Activated CD4-positive, alpha-beta T cell treated with anti-CD3 and anti-CD28 coated beads, Interleukin-2, amount 50 U/mL, for 4 hours (primary cell): ENCODE results near the gene PRR36.
"Not testable (repeated sequence)": the region's sequence is repeated elsewhere in the genome, so short reads cannot be mapped to it uniquely, and the experiment has no call there.

Experiments
- DNase-seq, 2 experiments: peaks; one replicate each; pipeline ENCODE4 v3.0.0-alpha.2; 2020

PRR36 gene

DNA sequence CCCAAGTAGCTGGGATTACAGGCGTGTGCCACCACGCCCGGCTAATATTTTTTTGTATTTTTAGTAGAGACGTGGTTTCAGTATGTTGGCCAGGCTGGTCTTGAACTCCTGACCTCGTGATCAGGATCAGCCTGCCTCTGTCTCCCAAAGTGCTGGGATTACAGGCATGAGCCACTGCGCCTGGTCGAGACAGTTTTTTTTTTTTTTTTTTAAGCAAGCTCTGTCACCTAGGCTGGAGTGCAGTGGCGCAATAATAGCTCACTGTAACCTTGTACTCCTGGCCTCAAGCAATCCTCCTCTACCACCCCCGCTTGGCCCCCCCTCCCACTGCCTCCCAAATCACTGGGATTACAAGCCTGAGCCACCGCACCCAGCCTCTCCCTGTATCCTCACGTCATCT, 23.1 kb upstream of the PRR36 start:
- DNase-seq: no peak

DNA sequence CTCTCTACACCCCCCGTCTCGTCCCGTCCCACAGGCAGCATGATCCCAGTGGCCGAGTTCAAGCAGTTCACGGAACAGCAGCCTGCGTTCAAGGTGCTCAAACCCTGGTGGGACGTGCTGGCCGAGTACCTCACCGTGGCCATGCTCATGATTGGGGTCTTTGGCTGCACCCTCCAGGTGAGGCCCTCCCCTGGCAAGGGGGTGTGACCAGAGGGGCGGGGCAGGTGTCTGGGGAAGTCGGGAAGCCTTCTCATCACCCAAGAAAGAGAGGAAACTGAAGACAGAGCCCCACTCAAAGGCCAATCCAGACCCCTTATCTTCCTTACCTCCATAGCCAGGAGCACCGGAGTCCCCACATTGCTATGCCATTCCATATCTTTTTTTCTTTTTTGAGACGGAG, 21.4 kb upstream of the PRR36 start:
- DNase-seq: no peak

DNA sequence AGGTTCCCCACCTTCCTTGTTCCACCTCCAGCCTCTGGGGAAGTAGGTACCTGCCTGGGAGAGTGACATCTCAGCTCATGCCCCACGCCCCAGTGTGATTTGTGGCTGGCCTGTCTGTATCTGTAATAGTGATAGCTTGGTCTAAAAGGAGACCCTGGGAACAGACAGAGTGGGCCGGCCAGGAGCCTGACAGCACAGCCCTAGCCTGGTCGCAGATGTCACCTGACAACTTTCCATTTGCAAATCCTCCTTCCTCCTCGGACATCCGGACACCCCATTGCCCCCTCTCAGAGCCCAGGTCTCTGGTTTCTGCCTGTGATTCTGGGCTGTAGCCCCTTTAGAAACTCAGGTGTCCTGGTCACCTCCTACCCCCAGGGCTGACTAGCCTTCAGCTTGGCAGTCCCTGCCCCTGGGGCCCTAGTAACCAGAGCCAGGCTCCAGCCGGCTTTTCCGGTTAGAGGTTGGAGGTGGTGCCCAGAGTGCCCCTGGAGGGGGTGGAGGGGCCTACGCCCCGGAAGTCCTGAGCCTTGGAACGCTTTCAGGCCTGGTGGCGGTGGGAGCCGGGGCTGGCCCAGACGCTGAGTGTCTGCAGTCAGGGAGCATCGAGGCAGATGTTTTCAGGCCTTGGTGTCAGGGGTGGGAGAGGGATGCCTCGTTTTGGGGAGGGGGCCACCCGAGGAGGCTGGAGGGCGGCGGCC, 20.6 kb upstream of the PRR36 start:
- DNase-seq: no peak

DNA sequence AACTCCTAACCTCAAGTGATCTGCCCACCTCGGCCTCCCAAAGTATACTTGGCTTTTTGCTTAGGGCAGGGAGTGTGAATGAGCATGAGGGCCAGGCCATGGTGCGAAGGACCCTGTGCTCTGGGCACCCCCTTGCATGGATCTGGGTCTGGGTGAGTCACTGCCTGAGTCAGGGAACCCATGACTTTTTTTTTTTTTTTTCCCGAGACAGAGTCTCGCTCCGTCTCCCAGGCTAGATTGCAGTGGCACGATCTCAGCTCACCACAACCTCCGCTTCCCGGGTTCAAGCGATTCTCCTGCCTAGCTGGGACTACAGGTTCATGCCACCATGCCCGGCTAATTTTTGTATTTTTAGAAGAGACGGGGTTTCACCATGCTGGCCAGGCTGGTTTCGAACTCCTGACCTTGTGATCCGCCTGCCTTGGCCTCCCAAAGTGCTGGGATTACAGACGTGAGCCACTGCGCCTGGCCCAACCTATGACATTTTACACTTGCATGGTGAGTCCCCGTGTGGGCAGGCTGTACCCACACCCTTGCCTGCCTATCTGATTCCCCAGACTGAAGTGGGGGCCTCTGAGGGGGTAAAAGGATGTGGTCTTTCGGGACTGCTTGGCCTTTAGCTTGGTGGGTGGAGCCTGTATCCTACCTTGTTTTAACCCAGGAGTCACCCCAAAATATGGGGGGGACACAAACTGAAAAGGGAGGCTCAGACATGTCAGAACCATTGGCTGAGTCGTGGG, 19.3 kb upstream of the PRR36 start:
- not testable (repeated sequence) for DNase-seq

DNA sequence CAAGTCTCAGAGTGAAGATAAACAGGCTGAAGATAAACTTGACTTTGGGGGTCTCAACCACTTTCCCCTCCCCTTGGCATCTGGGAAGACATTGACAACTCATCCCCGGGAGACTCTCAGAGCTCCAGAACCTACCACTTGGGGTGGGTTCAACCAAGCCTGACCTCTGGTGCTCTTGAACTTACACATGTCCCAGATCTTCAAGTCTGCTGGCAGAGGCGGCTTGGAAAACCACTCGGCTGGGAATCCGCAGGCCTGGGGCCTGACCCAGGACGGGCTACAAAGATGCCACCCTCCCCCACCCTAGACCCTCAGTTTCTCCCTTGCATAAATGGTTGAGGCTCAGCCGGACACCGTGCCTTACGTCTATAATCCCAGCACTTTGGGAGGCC, 14.6 kb upstream of the PRR36 start:
- DNase-seq: no peak

DNA sequence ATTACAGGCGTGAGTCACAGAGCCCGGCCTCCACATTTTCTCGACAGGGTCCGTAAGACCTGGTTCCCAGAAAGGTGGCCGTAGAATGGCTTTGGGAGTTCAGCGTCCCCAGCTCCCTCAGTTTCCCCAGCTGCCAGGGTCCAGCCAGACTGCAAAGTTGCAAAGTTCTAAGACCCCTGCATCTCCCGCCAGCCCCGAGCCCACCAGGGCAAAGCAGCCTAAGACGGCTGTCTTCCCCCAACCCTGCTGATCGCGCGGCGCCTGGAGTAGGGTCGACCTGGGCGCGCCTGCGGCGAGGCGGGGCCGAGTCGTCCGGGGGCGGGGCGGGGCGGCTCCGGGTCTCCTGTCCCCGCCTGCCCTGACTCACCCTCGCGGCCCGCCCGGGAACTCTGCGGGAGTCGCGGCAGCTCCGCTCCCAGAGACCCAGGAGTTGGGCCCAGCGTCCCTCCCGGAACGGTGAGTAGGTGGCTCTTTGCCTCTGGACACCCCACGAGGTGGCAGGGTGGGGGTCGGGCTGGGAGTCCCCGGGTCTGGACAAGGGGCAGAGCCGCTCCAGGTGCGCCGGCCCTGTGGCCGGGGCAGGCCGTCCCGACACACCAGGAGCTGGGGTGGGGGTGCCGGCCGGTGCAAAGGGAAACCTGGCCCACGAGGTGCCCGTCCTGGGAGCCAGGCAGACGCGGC, 14.1 kb upstream of the PRR36 start, which contains the start of gene LRRC8E:
LRRC8E (plus strand) TSS at position 366 of the 681 bp plus-strand sequence. CDS start 7,094 bp downstream, outside the sequence.
- peak in 1 of 2 experiments; percentile 27 for DNase-seq

DNA sequence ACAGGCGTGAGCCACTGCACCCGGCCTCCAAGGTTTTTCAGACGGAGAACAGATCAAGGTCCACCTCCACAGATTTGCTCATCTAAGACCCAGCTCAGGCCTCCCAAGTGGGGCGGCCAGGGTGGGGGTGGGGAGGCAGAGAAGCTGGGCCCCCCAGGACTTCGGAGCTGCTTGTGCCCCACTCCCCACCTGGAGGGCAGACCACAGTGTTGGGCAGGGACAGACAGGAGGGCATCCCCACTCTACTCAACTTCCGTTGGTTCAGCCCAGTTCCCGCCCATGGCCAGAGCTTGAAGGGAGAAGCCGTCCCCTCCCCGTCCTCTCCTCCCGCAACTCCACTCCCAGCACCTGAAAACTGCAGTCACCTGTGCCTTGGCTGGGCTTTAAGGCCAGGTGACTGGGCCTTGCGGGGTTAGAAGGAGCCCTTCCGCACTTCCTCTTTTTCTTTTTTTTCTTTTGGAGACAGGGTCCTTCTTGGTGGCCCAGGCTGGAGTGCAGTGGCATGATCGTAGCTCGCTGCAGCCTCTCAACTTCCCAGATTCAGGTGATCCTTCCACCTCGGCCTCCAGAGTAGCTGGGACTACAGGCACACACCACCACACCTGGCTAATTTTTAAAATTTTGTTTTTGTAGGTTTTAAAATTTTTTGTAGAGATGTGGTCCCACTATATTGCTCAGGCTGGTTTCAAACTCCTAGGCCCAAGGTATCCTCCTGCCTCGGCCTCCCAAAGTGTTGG, 13.4 kb upstream of the PRR36 start:
- no peak for DNase-seq

DNA sequence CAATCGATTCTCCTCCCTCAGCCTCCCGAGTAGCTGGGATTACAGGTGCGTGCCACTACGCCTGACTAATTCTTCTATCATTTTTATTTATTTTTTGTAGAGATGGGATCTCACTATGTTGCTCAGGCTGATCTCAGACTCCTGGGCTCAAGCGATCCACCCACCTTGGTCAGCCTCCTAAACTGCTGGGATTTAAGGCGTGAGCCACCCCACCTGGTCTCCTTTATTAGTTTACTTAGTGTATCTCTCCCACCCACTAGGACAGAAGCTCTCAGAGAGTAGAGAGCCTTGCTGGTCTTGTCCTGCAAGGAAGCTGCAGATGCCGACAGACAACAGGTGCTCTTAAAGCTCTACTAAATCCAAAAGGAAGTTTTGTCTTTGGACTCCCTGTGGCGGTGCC, 11.6 kb upstream of the PRR36 start:
- DNase-seq: no peak

DNA sequence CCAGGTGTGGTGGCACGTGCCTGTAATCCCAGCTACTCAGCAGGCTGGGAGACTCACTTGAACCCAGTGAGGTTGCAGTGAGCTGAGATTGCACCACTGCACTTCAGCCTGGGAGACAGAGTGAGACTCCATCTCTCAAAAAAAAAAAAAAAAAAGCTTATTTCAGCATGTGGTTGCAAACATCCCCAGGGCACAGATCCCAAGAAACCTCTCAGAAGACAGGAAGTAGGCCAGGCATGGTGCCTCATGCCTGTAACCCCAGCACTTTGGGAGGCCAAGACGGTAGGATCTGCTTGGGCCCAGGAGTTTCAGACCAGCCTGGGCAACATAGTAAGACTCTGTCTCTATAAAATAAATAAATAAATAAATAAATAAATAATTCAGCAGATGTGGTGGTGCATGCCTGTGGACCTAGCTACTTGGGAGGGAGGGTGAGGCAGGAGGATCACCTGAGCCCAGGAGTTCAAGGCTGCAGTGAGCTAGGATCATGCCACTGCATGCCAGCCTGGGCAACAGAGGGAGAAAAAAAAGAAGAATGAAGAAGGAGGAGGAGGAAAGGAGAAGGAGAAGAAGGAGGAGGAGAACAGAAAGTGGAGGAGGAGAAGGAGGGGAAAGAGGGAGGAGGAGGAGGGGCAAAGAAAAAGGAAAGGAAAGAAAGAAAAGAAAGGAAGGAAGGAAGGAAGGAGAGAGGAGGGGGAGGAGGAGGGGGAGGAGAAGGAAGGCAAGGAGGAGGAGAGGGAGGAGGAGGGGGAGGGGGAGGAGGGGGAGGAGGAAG, 9.8 kb upstream of the PRR36 start:
- no peak for DNase-seq

DNA sequence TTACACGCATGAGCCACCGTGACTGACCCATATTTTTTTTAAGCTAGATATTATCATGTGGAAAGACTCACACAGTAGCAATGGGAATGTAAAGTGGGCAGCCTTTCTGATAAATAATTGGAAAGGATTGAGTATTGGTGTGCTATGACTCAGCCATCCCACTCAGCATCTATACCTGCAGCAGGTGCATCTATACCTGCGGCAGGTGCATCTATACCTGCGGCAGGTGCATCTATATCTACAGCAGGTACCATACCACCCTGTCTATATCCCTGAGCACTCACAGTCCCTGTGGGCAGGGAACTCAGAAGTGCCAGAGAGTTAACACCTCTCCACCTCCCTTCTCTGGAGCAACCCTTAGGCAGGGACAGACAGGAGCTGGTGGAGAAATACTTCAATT, 8.9 kb upstream of the PRR36 start:
- no peak for DNase-seq

DNA sequence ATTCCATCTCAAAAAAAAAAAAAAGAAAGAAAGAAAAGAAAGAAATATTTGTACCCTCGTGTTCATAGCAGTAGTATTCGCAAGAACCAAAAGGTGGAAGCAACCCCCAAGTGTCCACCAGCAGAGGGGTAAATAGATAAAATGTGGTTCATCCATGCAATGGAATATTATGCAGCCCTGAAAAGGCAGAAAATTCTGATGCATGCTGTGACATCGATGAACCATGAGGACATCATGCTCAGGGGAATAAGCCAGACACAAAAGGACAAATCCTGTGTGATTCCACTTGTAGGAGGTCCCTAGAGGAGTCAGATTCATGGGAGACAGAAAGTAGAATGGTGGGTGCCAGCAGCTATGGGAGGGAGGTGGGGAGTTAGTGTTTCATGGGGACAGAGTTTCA, 7.7 kb upstream of the PRR36 start:
- no peak for DNase-seq

DNA sequence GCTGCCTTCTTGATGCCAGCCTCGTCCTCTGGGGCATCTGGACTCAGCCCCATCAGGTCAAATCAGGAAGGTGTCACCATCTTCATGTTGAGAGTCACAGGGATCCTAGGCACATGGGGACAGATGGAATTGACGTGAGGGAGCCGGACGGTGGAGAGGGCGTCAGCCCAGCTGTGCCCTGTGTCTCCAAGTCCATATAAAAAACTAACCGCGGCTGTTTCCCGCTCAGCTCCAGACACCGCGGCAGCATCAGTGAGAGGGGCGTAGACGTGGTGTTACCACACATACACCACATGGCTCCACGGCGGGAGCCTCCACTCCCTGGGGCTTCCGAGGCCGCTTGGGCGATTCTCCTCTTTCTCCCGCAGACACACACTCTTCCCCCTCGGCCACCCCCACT, 5.6 kb upstream of the PRR36 start:
- no peak for DNase-seq

DNA sequence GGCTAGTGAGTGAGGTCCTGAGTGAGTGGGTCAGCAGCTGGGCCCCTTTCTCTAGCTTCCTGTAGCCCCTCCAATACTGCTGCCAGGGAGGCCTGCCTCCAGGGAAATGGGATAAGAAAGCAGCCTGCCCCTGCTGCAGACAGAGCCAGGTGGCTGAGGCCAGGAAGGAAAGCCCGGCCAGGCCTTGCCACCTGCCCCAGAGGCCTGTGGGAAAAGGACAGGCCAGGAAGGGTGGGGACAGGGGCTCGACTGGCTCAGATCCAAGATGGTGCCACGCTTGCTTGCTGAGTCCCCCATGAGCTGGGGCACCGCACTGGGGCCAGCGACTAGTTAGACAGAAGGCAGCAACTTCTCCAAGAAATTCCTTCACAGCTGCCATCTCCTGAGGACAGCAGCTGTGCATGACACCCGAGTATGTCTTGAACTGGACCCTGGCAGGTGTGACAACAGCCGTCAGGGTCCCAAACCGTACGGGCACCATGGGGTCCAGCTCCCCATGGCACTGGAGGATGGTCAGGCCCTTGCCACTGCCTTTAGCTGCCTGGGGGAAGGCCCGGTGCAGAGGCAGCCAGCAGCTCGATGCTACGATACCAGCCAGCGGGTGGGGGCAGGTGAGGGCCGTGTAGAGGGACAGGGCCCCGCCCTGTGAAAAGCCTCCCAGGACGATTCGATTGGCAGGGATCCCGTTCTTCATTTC, 5.1 kb upstream of the PRR36 start:
- no peak for DNase-seq

DNA sequence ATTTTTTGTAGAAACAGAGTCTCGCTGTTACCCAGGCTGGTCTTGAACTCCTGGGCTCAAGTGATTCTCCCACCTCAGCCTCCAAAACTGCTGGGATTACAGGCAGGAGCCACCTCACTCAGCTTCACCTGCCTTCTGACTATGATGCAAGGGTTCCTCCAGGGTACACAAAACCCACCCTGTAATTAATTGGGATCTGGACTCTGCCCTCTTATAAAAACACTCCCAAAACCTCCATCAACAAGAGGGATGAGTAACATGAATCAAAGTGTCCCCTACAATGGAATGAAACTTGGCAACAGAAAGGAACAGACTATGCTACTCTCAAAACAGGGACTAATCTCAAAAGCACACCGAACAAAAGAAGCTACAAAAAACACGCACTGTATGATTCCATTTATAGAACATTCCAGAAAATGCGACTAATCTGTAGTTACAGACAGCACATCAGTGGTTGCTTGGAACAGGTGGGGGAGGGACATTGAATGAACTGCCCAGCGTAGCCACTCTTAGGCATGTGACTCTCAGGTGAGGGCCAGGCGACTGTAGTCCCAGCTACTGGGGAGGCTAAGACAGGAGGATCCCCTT, 3.2 kb upstream of the PRR36 start:
- DNase-seq: no peak

DNA sequence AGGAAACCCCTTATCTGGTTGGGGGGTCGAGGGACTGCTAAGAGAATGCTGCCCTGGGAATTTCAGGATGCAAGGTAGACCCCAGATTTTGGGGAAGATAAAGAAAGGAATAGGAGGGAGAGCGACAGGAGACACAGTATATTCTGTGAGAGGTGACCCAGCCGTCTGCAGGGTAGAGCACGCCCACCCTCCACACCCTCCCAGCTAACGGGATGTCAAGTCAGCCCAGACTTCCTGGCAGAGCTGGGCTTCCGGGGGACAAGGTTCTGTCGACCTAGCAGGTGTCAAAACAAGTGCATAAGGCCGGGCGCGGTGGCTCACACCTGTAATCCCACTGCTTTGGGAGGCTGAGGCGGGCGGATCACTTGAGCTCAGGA, 695 bp upstream of the PRR36 start:
- no peak for DNase-seq

DNA sequence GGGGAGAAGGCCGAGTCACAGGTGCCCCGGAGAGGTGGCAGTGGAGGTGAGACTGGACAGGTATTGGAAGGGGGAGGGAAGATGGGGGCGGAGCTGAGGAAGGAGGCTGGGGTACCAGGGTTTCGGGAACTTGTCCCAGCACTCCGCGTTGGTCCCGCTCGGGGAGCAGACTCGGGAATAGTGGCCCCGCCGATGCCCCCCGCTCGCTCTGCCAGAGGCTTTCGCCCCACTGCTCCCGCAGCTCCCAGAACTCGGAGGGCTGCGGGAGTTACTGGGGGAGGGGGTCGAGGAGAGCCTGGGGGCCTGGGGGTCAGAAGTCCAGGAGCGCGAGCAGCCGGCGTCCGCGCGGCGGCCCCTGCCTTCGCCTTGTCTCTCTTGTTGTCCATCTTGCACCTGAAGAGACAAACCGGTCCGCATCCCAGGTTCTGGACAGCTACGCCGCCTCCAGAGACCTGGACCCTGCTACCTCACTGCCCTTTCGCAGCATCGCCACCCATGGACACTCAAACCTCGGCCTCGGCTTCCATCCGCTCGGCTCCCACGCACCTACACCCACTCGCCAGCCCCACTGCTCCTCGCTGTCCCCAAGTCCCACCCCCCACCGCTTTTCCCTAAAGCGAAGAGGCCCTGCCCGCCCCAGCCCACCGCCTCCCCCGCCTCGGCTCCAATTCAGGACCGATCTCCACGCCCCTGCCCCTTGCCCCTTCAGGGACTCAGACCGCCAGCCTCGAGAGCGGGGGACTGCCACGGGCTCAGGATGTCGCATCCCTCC, 700 bp downstream of the PRR36 start:
- no peak for DNase-seq

DNA sequence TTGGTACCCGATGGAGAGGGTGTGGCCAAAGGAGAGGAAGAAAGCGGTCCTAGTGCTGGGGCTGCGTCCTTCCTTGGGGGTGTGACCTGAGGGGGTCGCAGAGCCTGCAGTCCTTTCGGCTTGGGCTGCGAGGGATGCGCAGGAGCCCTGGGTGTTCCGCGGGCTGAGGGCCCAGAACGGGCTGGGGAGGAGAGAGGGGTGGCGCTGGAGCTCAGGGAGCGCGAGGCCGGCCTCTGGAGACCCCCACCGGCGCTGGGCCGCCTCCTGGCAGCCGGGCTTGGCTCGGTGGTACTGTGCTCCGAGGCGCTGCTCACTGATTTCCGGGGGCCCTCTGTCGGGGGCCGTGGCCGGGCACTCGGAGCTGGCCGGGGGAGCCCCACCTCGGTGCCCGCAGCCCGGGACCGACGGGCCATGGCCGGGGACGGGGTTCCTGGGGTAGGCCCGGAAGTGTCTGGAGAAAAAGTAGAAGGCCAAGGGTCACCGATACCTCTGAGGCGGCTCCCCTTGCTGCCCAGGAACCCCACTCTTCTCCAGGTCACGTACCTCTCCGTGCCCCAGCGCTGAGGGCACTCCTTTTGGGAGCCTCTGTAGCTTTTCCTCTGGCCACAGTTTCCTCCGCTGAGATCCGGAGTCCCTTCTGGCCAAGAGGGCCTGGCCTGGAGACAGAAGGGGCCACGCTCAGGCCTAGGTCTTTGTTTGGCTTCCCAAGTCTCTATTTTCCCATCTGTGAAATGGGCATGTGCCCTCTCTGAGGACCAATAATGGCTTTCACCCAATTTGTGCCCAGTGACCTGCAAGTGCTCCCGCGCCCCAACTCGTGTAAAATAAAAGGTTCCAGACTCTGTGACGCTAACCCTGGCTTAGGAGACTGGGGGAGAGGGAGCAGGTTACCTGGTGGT, 1.6 kb downstream of the PRR36 start:
- no peak for DNase-seq

DNA sequence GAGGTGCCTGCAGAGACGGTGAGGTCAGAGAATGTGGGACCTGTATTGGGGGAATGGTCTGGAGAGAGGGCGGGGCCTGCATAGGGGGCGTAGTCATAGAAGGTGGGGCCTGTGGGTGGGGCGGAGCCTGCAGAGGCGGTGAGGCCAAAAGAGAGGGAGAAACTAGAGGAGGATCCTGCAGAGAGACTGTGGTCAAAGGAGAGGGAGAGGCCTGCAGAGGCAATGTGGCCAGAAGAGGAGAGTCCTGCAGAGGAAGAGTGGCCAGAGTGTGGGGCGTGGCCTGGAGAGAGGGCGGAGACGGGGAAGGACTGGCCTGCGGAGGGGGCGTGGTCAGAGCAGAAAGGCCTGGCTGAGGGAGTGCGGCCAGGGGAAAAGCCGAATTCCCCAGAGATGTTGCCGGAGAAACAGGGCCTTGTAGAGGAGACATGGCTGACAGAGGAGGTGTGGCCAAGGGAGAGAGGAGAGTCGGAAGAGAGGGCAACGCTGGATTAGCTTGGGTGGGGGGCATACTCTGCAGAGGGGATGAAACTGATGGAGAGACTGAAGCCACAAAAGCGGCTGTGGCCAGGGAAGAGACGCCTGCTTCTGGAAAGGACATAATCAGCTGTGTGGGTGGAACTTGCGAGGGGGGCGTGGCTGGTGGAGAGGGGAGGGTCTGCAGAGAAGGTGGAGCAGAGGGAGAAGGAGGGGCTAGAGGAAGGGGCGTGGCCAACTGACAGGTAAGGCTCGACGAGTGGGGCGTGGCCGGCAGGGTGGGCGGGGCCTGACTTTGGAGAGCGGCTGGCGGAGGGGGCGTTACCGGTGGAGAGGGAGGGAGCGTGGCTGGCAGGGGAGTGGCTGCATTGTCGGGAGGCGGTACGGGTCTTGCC, 2.5 kb downstream of the PRR36 start:
- DNase-seq: peak; percentile 74 to 78
